HEK293T (cell line): ENCODE data around the gene CHADL.

Source experiments
- CTCF ChIA-PET: fragments of 350-600 bp; formaldehyde crosslinking; extraction: SDS; loops from one replicate; lab custom pipeline; 2021; ENCODE audit warnings: antibody characterized with exemption, inconsistent platforms; lab: Yijun Ruan, JAX
- POLR2A ChIA-PET: fragments of 350-600 bp; formaldehyde crosslinking; extraction: SDS; loops from one replicate; lab custom pipeline; 2020; ENCODE audit warnings: antibody characterized with exemption, inconsistent platforms; lab: Yijun Ruan, JAX
- DNase-seq: peaks from one replicate; pipeline ENCODE4 v3.0.0; 2012; ENCODE audit warnings: mixed read lengths; ENCODE audit errors: extremely low spot score
- ARNT ChIP-seq: fragments of 450-650 bp; IDR thresholded peaks from 2 replicates; pipeline ENCODE4 v1.6.1; 2017; ENCODE audit warnings: mild to moderate bottlenecking
- BHLHE40 ChIP-seq: fragments of 450-650 bp; IDR thresholded peaks from 2 replicates; pipeline ENCODE4 v1.6.1; 2016; ENCODE audit warnings: mild to moderate bottlenecking, moderate library complexity, borderline replicate concordance
- CTBP1 ChIP-seq: fragments of 450-650 bp; IDR thresholded peaks from 2 replicates; pipeline ENCODE4 v1.6.1; 2016; ENCODE audit warnings: borderline replicate concordance
- ELF4 ChIP-seq: fragments of 450-650 bp; IDR thresholded peaks from 2 replicates; pipeline ENCODE4 v1.6.1; 2017; ENCODE audit warnings: antibody characterized with exemption
- FOXA1 ChIP-seq: fragments of 450-650 bp; IDR thresholded peaks from 2 replicates; pipeline ENCODE4 v1.6.1; 2016; ENCODE audit warnings: mild to moderate bottlenecking
- FOXK2 ChIP-seq: fragments of 450-650 bp; IDR thresholded peaks from 2 replicates; pipeline ENCODE4 v1.6.1; 2016; ENCODE audit warnings: mild to moderate bottlenecking
- FOXM1 ChIP-seq: fragments of 450-650 bp; IDR thresholded peaks from 2 replicates; pipeline ENCODE4 v1.6.1; 2017; ENCODE audit warnings: mild to moderate bottlenecking, borderline replicate concordance
- HDGF ChIP-seq: fragments of 450-650 bp; IDR thresholded peaks from 2 replicates; pipeline ENCODE4 v1.6.1; 2017; ENCODE audit warnings: antibody characterized with exemption, borderline replicate concordance
- L3MBTL2 ChIP-seq: fragments of 450-650 bp; conservative IDR thresholded peaks from 2 replicates; pipeline ENCODE4 v1.6.1; 2016; ENCODE audit warnings: mild to moderate bottlenecking
- LEF1 ChIP-seq: fragments of 450-650 bp; IDR thresholded peaks from 2 replicates; pipeline ENCODE4 v1.6.1; 2017; ENCODE audit warnings: mild to moderate bottlenecking, borderline replicate concordance
- NFRKB ChIP-seq: fragments of 450-650 bp; IDR thresholded peaks from 2 replicates; pipeline ENCODE4 v1.6.1; 2016; ENCODE audit warnings: mild to moderate bottlenecking, moderate library complexity
- PKNOX1 ChIP-seq: fragments of 450-650 bp; IDR thresholded peaks from 2 replicates; pipeline ENCODE4 v1.6.1; 2016
- SUZ12 ChIP-seq: fragments of 450-650 bp; IDR thresholded peaks from 2 replicates; pipeline ENCODE4 v1.6.1; 2016; ENCODE audit warnings: mild to moderate bottlenecking
- TARDBP ChIP-seq: fragments of 450-650 bp; IDR thresholded peaks from 2 replicates; pipeline ENCODE4 v1.6.1; 2016
- ZNF384 ChIP-seq: fragments of 450-650 bp; IDR thresholded peaks from 2 replicates; pipeline ENCODE4 v1.6.1; 2016

CHADL gene, protein sequence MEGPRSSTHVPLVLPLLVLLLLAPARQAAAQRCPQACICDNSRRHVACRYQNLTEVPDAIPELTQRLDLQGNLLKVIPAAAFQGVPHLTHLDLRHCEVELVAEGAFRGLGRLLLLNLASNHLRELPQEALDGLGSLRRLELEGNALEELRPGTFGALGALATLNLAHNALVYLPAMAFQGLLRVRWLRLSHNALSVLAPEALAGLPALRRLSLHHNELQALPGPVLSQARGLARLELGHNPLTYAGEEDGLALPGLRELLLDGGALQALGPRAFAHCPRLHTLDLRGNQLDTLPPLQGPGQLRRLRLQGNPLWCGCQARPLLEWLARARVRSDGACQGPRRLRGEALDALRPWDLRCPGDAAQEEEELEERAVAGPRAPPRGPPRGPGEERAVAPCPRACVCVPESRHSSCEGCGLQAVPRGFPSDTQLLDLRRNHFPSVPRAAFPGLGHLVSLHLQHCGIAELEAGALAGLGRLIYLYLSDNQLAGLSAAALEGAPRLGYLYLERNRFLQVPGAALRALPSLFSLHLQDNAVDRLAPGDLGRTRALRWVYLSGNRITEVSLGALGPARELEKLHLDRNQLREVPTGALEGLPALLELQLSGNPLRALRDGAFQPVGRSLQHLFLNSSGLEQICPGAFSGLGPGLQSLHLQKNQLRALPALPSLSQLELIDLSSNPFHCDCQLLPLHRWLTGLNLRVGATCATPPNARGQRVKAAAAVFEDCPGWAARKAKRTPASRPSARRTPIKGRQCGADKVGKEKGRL

GRCh38 chr22:41240377-41241132 lies at the start of gene CHADL:
TSS of gene CHADL (minus strand) at chr22:41240931. CDS start at chr22:41240881, 50 bp downstream.
- POLR2A ChIA-PET, result no interaction called here
- no peak for DNase-seq
- TF ChIP-seq PKNOX1 (no peak), ZNF384 (no peak), CTBP1 (no peak), ARNT (no peak), ELF4 (no peak), LEF1 (no peak)
- CTCF ChIA-PET, result no interaction called here

DNA sequence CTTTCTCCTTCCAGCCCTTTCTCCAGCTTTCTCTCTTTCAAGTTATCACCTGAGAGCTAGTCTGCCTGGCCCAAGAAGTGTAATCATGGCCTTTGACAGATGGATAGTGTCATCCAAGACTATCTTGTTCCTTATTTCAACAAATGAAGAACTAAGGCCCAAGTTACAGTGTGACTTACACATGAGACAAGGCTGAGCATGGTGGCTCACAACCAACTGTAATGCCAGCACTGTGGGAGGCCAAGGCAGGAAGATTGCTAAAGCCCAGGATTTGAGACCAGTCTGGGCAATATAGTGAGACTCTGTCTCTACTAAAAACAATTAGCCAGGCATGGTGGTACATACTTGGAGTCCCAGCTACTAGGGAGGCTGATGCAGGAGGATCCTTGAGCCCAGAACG lies 48.9 kb upstream of the CHADL start:
- no peak for DNase-seq
- TF ChIP-seq HDGF, result no peak
- CTCF ChIA-PET, result no interaction called here
- POLR2A ChIA-PET, result no interaction called here

GRCh38 chr22:41288245-41288946 lies 47.7 kb upstream of the CHADL start:
- ChIA-PET CTCF (no interaction called here), POLR2A (interaction anchor here (1.1 to 5.3 kb wide), 6 partner anchors 8 to 337 kb away, joined by 3 to 34 read pairs (median 5); partner anchors contain the start of genes ACO2, PHF5A, RBX1 and TEF)
- TF ChIP-seq ZNF384 (no peak), SUZ12 (no peak), FOXK2 (no peak)
- no peak for DNase-seq

DNA sequence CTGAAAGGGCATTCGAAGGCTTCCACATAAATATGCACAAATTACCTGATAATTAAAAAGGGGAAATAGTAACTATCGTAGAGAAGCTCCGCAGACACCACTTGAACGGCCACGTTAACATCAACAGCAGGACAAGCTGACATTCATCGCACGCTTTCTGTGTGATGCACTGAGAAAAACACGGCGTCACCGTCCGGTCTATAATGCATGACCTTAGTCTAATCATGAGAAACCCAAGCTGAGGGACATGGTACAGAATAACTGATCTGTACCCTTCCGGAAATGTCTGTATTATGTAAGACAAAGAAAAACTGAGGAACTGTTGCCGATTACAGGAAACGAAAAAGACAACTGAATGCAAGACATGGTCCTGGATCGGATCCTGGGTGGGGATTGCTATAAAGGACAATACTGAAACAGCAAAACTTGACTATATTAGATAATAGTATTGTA lies 45.9 kb upstream of the CHADL start:
- ChIA-PET POLR2A (interaction anchor here (0.7 to 5.3 kb wide), 12 partner anchors 11 to 162 kb away, joined by 3 to 34 read pairs (median 6); partner anchors contain the start of genes TEF and ZC3H7B), CTCF (interaction anchor here (0.5 to 0.9 kb wide), 4 partner anchors 10 to 95 kb away, joined by 3 read pairs; partner anchors contain the start of gene TEF)
- TF ChIP-seq FOXA1, result no peak
- TF ChIP-seq FOXK2, result 0 out of 2 replicates have a peak, but pooled peaks have one; percentile 46
- DNase-seq, result no peak

- ChIA-PET CTCF (interaction anchor here (0.5 to 0.9 kb wide), 3 partner anchors 11 to 95 kb away, joined by 3 read pairs; partner anchors contain the start of gene TEF), POLR2A (interaction anchor here (0.7 to 5.3 kb wide), 16 partner anchors 12 to 264 kb away, joined by 3 to 34 read pairs (median 5); partner anchors contain the start of genes TEF and ZC3H7B)
- peak; percentile 96 for DNase-seq
- peak; percentile 93 for TF ChIP-seq L3MBTL2
- peak; percentile 87 for TF ChIP-seq SUZ12
- TF ChIP-seq ARNT, result no peak
- TF ChIP-seq NFRKB, result 0 out of 2 replicates have a peak, but pooled peaks have one; percentile 33
- peak; percentile 71; the same call in 1 of the 2 replicates for TF ChIP-seq FOXM1
- TF ChIP-seq CTBP1, result no peak
- TF ChIP-seq ELF4, result peak; percentile 70
These were observed 45.3 kb upstream of the CHADL start, which contains the start of gene RANGAP1 for GRCh38 chr22:41285820-41286638. TSS of gene RANGAP1 (minus strand) at chr22:41286187. CDS start at chr22:41281044, 5,143 bp downstream.

DNA sequence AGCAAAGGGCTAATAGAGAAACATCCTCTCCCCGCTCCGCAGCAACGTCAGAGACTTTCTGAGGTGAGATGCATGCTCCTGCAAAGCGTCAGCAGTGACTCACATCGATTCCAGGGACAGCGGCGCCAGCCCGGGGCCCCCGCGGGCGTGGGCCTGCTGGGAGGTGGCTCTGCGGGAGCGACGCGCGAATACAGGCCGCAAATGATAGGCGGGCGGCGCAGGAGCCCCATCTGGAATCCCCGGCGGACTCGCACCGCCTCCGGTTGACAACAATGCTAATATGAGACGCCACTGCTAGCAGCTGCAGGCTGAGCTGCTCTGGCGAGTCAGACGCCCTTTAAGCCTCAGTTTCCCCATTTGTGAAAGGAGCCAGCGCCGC lies 44.7 kb upstream of the CHADL start:
- peak; percentile 62 for DNase-seq
- ChIA-PET POLR2A (interaction anchor here (0.9 to 5.3 kb wide), 10 partner anchors 13 to 264 kb away, joined by 3 to 34 read pairs (median 5); partner anchors contain the start of genes TEF and ZC3H7B), CTCF (no interaction called here)
- TF ChIP-seq FOXK2, result no peak
- no peak for TF ChIP-seq TARDBP
- TF ChIP-seq FOXM1, result no peak
- no peak for TF ChIP-seq CTBP1
- TF ChIP-seq LEF1, result no peak
- TF ChIP-seq BHLHE40, result no peak
